Hepatocyte (in vitro differentiated cells): ENCODE results near the gene CHST11. TPM values are rescaled to one million over a fixed set of nuclear protein-coding genes. Genes with fewer than 3 reads are reported as not detected.

ENCODE experiments used
- DNase-seq: peaks from one replicate; pipeline ENCODE4 v3.0.0-alpha.2; 2016; ENCODE audit warnings: low spot score
- H2AFZ ChIP-seq: fragments of 200-600 bp; sonication (generic); 2 replicates; pipeline ENCODE4 v1.6.0; 2016; ENCODE audit warnings: antibody characterized with exemption, mild to moderate bottlenecking
- H3K27ac ChIP-seq: fragments of 200-600 bp; sonication (generic); 2 replicates; pipeline ENCODE4 v1.5.1; 2016; ENCODE audit warnings: mild to moderate bottlenecking
- H3K27me3 ChIP-seq: fragments of 200-600 bp; sonication (generic); 2 replicates; pipeline ENCODE4 v1.6.1; 2016
- H3K36me3 ChIP-seq: fragments of 200-600 bp; sonication (generic); replicated peaks from 2 replicates; pipeline ENCODE4 v1.5.1; 2016; ENCODE audit warnings: low read depth; ENCODE audit not compliant: insufficient read depth
- H3K4me1 ChIP-seq: fragments of 200-600 bp; sonication (generic); 2 replicates; pipeline ENCODE4 v1.5.1; 2016; ENCODE audit warnings: mild to moderate bottlenecking, moderate library complexity; ENCODE audit not compliant: insufficient read depth
- H3K4me2 ChIP-seq: fragments of 200-600 bp; sonication (generic); 2 replicates; pipeline ENCODE4 v1.6.0; 2016
- H3K4me3 ChIP-seq: fragments of 200-600 bp; sonication (generic); 2 replicates; pipeline ENCODE4 v1.5.1; 2016; ENCODE audit warnings: mild to moderate bottlenecking
- H3K79me2 ChIP-seq: fragments of 200-600 bp; sonication (generic); 2 replicates; pipeline ENCODE4 v1.6.0; 2017; ENCODE audit warnings: mild to moderate bottlenecking
- H3K9me2 ChIP-seq: fragments of 200-600 bp; sonication (generic); replicated peaks from 2 replicates; pipeline ENCODE4 v1.6.0; 2017; ENCODE audit warnings: mild to moderate bottlenecking; ENCODE audit not compliant: insufficient read depth
- H3K9me3 ChIP-seq: fragments of 200-600 bp; sonication (generic); 2 replicates; pipeline ENCODE4 v1.5.1; 2016; ENCODE audit warnings: low read depth, mild to moderate bottlenecking
- H4K20me1 ChIP-seq: fragments of 200-600 bp; sonication (generic); 2 replicates; pipeline ENCODE4 v1.6.0; 2016; ENCODE audit warnings: mild to moderate bottlenecking; ENCODE audit not compliant: insufficient read depth, poor library complexity, severe bottlenecking
- EZH2 ChIP-seq: fragments of 200-600 bp; sonication (generic); IDR thresholded peaks from 2 replicates; pipeline ENCODE4 v1.6.1; 2016; ENCODE audit warnings: antibody characterized with exemption, mild to moderate bottlenecking, borderline replicate concordance
- EZH2phosphoT487 ChIP-seq: fragments of 200-600 bp; sonication (generic); IDR thresholded peaks from one replicate; pipeline ENCODE4 v1.6.1; 2018; ENCODE audit warnings: antibody characterized with exemption, mild to moderate bottlenecking, low read depth, moderate library complexity; ENCODE audit not compliant: unreplicated experiment, severe bottlenecking
- WGBS: methylation state at CpG from one replicate; pipeline ENCODE4 v1.1.6; 2016; ENCODE audit warnings: low lambda C conversion rate; ENCODE audit errors: missing lambda C conversion rate; 5-methylcytosine and 5-hydroxymethylcytosine counted together
- polyA plus RNA-seq: library from polyadenylated mRNA; unstranded; fragments of >200 nt; fragmentation: Nextera tagmentation; extraction: Ambion mirVana; gene quantifications from 2 replicates; pipeline ENCODE4 v1.2.1, GENCODE V29; 2016
- total RNA-seq: library from RNA; depleted of rRNA; stranded (reverse); fragments of >200 nt; gene quantifications from 2 replicates; pipeline ENCODE4 v1.2.3, GENCODE V29; 2014
- TF ChIP-seq, protein P1 (sequence below): fragments of 200-600 bp; sonication (generic); IDR thresholded peaks from 2 replicates; pipeline ENCODE4 v1.5.1; 2016; ENCODE audit warnings: antibody characterized with exemption, mild to moderate bottlenecking; ENCODE audit not compliant: poor library complexity

Gene CHST11
- total and polyA plus RNA-seq, 2 experiments from 2014 or later, result 5.2 to 8.9 TPM

GRCh38 chr12:104680070-104680469, 223.3 kb downstream of the CHST11 start:
- Histone ChIP-seq H3K9me2 (no peaks in the 10 kb centered on the region), H3K36me3 (no peaks in the 10 kb centered on the region), H3K4me3 (no peak overlapping the region), H4K20me1 (no peaks in the 10 kb centered on the region), H3K27ac (no peak overlapping the region), H3K4me1 (peaks cover 6% of the 10 kb centered on the region), H3K9me3 (no peaks in the 10 kb centered on the region), H2AFZ (no peak overlapping the region), H3K4me2 (no peak overlapping the region), H3K79me2 (no peaks in the 10 kb centered on the region), H3K27me3 (no peaks in the 10 kb centered on the region)
- no peak for DNase-seq
- 94% methylated on average over 3 of the region's 3 CpGs for WGBS
- TF ChIP-seq EZH2phosphoT487 (no peak), EZH2 (no peak)
- TF ChIP-seq, protein P1, sequence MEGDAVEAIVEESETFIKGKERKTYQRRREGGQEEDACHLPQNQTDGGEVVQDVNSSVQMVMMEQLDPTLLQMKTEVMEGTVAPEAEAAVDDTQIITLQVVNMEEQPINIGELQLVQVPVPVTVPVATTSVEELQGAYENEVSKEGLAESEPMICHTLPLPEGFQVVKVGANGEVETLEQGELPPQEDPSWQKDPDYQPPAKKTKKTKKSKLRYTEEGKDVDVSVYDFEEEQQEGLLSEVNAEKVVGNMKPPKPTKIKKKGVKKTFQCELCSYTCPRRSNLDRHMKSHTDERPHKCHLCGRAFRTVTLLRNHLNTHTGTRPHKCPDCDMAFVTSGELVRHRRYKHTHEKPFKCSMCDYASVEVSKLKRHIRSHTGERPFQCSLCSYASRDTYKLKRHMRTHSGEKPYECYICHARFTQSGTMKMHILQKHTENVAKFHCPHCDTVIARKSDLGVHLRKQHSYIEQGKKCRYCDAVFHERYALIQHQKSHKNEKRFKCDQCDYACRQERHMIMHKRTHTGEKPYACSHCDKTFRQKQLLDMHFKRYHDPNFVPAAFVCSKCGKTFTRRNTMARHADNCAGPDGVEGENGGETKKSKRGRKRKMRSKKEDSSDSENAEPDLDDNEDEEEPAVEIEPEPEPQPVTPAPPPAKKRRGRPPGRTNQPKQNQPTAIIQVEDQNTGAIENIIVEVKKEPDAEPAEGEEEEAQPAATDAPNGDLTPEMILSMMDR, result peak; percentile 29

- Histone ChIP-seq H3K4me2 (no peak overlapping the region), H3K27me3 (no peaks in the 10 kb centered on the region)
- TF ChIP-seq, protein P1, result no peak
- TF ChIP-seq EZH2phosphoT487 (no peak), EZH2 (no peak)
Observed at GRCh38 chr12:104680491-104680890, 223.7 kb downstream of the CHST11 start.

DNA sequence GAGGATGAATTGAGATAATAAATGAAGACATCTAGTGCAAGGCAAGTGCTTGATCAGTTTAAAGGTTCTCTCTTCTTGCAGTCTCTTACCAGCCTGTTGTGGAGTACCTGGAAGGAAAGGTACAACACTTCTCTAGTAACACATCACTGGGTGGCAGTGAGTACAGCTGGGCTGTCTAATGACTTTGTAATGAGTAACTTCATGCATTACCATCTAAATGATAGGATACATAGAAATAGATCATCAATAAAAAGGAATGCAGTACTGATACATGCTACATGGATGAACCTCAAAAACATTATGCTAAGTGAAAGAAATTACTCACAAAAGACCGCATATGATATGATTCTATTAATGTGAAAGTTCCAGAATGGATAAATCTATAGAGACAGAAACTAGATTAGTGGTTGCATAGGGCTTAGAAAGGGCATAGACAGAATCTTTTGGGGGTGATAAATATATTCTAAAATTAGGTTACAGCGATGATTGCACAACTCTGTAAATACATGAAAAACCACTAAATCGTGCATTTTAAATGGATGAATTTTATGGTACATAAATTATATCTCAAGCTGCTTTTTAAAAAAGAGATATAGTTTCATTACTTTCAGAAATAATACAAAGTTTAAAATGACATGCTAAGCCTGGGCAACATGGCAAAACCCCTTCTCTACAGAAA, 224.4 kb downstream of the CHST11 start:
- Histone ChIP-seq H3K4me3 (no peak overlapping the region), H2AFZ (no peak overlapping the region), H3K4me2 (no peak overlapping the region), H3K9me3 (no peaks in the 10 kb centered on the region), H3K4me1 (peaks cover 8% of the 10 kb centered on the region), H3K79me2 (no peaks in the 10 kb centered on the region), H3K36me3 (no peaks in the 10 kb centered on the region), H4K20me1 (no peaks in the 10 kb centered on the region), H3K27ac (no peak overlapping the region), H3K9me2 (no peaks in the 10 kb centered on the region), H3K27me3 (no peaks in the 10 kb centered on the region)
- WGBS, result 81% methylated on average over 3 of the region's 3 CpGs
- TF ChIP-seq EZH2phosphoT487 (no peak), EZH2 (no peak)
- TF ChIP-seq, protein P1, result no peak
- no peak for DNase-seq

More at GRCh38 chr12:104680491-104680890, 223.7 kb downstream of the CHST11 start:
- H3K9me2 ChIP-seq, result no peaks in the 10 kb centered on the region
- no peak overlapping the region for H3K4me3 ChIP-seq
- H3K79me2 ChIP-seq, result no peaks in the 10 kb centered on the region
- H2AFZ ChIP-seq, result no peak overlapping the region
- H3K9me3 ChIP-seq, result no peaks in the 10 kb centered on the region
- H3K27ac ChIP-seq, result no peak overlapping the region
- DNase-seq, result no peak
- H3K4me1 ChIP-seq, result peaks cover 8% of the 10 kb centered on the region
- WGBS, result 88% methylated on average over 5 of the region's 5 CpGs
- H4K20me1 ChIP-seq, result no peaks in the 10 kb centered on the region
- no peaks in the 10 kb centered on the region for H3K36me3 ChIP-seq
